ENCODE data around the gene ARF6. TPM values are rescaled to one million over a fixed set of nuclear protein-coding genes. Genes with fewer than 3 reads are reported as not detected.

The ARF6 gene
- polyA plus RNA-seq, 1 of the 3 experiments (the other 2 are of a cell fraction): 45.2 TPM

DNA sequence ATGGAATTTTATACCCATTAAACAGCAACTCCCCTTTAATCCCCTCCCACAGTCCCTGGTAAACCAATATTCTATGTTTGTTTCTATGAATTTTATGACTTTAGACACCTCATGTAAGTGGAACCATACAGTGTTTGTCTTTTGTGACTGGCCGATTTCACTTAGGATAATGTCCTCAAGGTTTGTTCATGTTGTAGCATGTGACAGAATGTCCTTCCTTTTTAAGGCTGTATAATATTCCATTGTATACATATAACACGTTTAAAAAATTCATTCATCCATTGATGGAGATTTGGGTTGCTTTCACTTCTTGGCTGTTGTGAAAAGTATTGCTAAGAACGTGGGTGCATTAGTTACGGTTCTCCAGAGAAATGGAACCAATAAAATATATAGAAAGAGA lies 40.2 kb downstream of the ARF6 start:
- Histone ChIP-seq H3F3A (replicated peaks; ENCODE audit: insufficient read depth) (peaks cover 13% of the 10 kb centered on the region), H2AFZ (ENCODE audit: low read depth) (no peak overlapping the region), H3K79me2 (ENCODE audit: insufficient read depth) (no peaks in the 10 kb centered on the region), H3K4me1 (ENCODE audit: control insufficient read depth in 1 of 2, insufficient read depth in 2 of 2, low read depth in 1 of 2, low read length in 1 of 2) (no peaks in the 10 kb centered on the region), H3K9ac (no peak overlapping the region), H3K9me3 (no peaks in the 10 kb centered on the region), H3K4me3 (ENCODE audit: low read depth in 2 of 2, low read length in 1 of 2) (no peak overlapping the region), H4K20me1 (ENCODE audit: insufficient read depth) (no peaks in the 10 kb centered on the region), H3K9me2 (no peaks in the 10 kb centered on the region), H3K36me3 (replicated peaks in 1 of 2; ENCODE audit: control insufficient read depth in 1 of 2, insufficient read depth in 2 of 2, low read length in 1 of 2) (no peaks in the 10 kb centered on the region), H3K27me3 (ENCODE audit: insufficient read depth) (no peaks in the 10 kb centered on the region), H3K4me2 (no peak overlapping the region), H3K27ac (ENCODE audit: low read depth in 2 of 2, low read length in 1 of 2) (no peak overlapping the region)
- WGBS (ENCODE audit: low lambda C conversion rate): 70% methylated on average over 4 of the region's 4 CpGs
- CTCF ChIA-PET: interaction anchor here (0.9 kb wide), 1 partner anchor 59 kb away, joined by 3 read pairs; no protein-coding TSS in a partner anchor
- POLR2A ChIA-PET: no interaction called here
- TF ChIP-seq, protein P1, sequence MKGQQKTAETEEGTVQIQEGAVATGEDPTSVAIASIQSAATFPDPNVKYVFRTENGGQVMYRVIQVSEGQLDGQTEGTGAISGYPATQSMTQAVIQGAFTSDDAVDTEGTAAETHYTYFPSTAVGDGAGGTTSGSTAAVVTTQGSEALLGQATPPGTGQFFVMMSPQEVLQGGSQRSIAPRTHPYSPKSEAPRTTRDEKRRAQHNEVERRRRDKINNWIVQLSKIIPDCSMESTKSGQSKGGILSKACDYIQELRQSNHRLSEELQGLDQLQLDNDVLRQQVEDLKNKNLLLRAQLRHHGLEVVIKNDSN (IDR thresholded peaks at IDR 0.05; ENCODE audit: borderline replicate concordance, low read depth): no peak
- no peak for TF ChIP-seq SIN3A (IDR thresholded peaks at IDR 0.05; ENCODE audit: borderline replicate concordance, low read depth, low read length)
- no peak for TF ChIP-seq MXI1 (IDR thresholded peaks at IDR 0.05; ENCODE audit: low read depth, low read length)
- TF ChIP-seq, protein P2, sequence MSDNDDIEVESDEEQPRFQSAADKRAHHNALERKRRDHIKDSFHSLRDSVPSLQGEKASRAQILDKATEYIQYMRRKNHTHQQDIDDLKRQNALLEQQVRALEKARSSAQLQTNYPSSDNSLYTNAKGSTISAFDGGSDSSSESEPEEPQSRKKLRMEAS (IDR thresholded peaks at IDR 0.05; ENCODE audit: low read depth): no peak
- DNase-seq: no peak

DNA sequence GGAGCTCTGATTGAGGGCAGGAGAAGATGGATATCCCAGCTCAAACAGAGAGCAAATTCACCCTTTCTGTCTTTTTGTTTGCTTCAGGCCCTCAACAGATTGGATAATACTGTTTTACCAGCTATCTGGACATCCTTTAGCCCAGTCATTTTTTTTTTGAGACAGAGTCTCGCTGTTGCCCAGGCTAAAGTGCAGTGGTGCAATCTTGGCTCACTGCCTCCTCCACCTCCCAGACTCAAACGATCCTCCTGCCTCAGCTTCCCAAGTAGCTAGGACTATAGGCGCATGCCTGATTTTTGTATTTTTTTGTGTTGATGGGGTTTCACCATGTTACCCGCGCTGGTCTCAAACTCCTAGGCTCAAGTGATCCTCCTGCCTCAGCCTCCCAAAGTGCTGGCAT lies 40.8 kb downstream of the ARF6 start:
- WGBS (ENCODE audit: low lambda C conversion rate): 76% methylated on average over 5 of the region's 5 CpGs
- POLR2A ChIA-PET: no interaction called here
- no peaks in the 10 kb centered on the region for H3K36me3 ChIP-seq (replicated peaks in 1 of 2; ENCODE audit: control insufficient read depth in 1 of 2, insufficient read depth in 2 of 2, low read length in 1 of 2)
- no peaks in the 10 kb centered on the region for H3K79me2 ChIP-seq (ENCODE audit: insufficient read depth)
- H3K9me3 ChIP-seq: no peaks in the 10 kb centered on the region
- H3K27ac ChIP-seq (ENCODE audit: low read depth in 2 of 2, low read length in 1 of 2): no peak overlapping the region
- no peak overlapping the region for H3K4me3 ChIP-seq (ENCODE audit: low read depth in 2 of 2, low read length in 1 of 2)
- H3K9me2 ChIP-seq: no peaks in the 10 kb centered on the region
- no peak for DNase-seq
- CTCF ChIA-PET: interaction anchor here (0.9 kb wide), 1 partner anchor 58 kb away, joined by 3 read pairs; no protein-coding TSS in a partner anchor
- H3K4me2 ChIP-seq: no peak overlapping the region
- no peaks in the 10 kb centered on the region for H4K20me1 ChIP-seq (ENCODE audit: insufficient read depth)
- peaks cover 8% of the 10 kb centered on the region for H3F3A ChIP-seq (replicated peaks; ENCODE audit: insufficient read depth)
- TF ChIP-seq NFIC (IDR thresholded peaks at IDR 0.05; ENCODE audit: borderline replicate concordance): no peak
- TF ChIP-seq, protein P2 (IDR thresholded peaks at IDR 0.05; ENCODE audit: low read depth): no peak
- TF ChIP-seq FOSL2 (IDR thresholded peaks at IDR 0.05; ENCODE audit: borderline replicate concordance, low read depth): no peak
- TF ChIP-seq SMC3 (IDR thresholded peaks at IDR 0.05; ENCODE audit: low read depth, low read length): no peak
- no peak for TF ChIP-seq GABPA (IDR thresholded peaks at IDR 0.05; ENCODE audit: low read depth)
- TF ChIP-seq NRF1 (IDR thresholded peaks at IDR 0.05; ENCODE audit: low read depth, low read length): no peak
- TF ChIP-seq, protein P1 (IDR thresholded peaks at IDR 0.05; ENCODE audit: borderline replicate concordance, low read depth): no peak
- no peak for TF ChIP-seq RCOR1 (IDR thresholded peaks at IDR 0.05; ENCODE audit: low read length)
- H3K9ac ChIP-seq: no peak overlapping the region
- no peak overlapping the region for H2AFZ ChIP-seq (ENCODE audit: low read depth)
- no peaks in the 10 kb centered on the region for H3K4me1 ChIP-seq (ENCODE audit: control insufficient read depth in 1 of 2, insufficient read depth in 2 of 2, low read depth in 1 of 2, low read length in 1 of 2)
- H3K27me3 ChIP-seq (ENCODE audit: insufficient read depth): no peaks in the 10 kb centered on the region
